ENCODE measurements around the gene CSNK1D.
"Not testable (repeated sequence)": the region's sequence is repeated elsewhere in the genome, so short reads cannot be mapped to it uniquely, and the experiment has no call there.

GRCh38 chr17:82259972-82260961, 13.2 kb downstream of the CSNK1D start:
- not testable (repeated sequence) for TF ChIP-seq ZBTB44 (tag by site-specific recombination; IDR thresholded peaks at IDR 0.05); ZNF274 (IDR thresholded peaks at IDR 0.05; ENCODE audit: low read length); ZNF274 (tag by site-specific recombination; IDR thresholded peaks at IDR 0.05; ENCODE audit: borderline replicate concordance); ZNF121 (tag by site-specific recombination; IDR thresholded peaks at IDR 0.05); ZNF777 (tag by site-specific recombination; IDR thresholded peaks at IDR 0.05; ENCODE audit: borderline replicate concordance); ZNF707 (tag by site-specific recombination; IDR thresholded peaks at IDR 0.05); ZNF549 (tag by site-specific recombination; IDR thresholded peaks at IDR 0.05)
- TF ChIP-seq, protein P1, sequence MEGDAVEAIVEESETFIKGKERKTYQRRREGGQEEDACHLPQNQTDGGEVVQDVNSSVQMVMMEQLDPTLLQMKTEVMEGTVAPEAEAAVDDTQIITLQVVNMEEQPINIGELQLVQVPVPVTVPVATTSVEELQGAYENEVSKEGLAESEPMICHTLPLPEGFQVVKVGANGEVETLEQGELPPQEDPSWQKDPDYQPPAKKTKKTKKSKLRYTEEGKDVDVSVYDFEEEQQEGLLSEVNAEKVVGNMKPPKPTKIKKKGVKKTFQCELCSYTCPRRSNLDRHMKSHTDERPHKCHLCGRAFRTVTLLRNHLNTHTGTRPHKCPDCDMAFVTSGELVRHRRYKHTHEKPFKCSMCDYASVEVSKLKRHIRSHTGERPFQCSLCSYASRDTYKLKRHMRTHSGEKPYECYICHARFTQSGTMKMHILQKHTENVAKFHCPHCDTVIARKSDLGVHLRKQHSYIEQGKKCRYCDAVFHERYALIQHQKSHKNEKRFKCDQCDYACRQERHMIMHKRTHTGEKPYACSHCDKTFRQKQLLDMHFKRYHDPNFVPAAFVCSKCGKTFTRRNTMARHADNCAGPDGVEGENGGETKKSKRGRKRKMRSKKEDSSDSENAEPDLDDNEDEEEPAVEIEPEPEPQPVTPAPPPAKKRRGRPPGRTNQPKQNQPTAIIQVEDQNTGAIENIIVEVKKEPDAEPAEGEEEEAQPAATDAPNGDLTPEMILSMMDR (tag by site-specific recombination; IDR thresholded peaks at IDR 0.05) = not testable (repeated sequence)
- TF ChIP-seq, protein P2, sequence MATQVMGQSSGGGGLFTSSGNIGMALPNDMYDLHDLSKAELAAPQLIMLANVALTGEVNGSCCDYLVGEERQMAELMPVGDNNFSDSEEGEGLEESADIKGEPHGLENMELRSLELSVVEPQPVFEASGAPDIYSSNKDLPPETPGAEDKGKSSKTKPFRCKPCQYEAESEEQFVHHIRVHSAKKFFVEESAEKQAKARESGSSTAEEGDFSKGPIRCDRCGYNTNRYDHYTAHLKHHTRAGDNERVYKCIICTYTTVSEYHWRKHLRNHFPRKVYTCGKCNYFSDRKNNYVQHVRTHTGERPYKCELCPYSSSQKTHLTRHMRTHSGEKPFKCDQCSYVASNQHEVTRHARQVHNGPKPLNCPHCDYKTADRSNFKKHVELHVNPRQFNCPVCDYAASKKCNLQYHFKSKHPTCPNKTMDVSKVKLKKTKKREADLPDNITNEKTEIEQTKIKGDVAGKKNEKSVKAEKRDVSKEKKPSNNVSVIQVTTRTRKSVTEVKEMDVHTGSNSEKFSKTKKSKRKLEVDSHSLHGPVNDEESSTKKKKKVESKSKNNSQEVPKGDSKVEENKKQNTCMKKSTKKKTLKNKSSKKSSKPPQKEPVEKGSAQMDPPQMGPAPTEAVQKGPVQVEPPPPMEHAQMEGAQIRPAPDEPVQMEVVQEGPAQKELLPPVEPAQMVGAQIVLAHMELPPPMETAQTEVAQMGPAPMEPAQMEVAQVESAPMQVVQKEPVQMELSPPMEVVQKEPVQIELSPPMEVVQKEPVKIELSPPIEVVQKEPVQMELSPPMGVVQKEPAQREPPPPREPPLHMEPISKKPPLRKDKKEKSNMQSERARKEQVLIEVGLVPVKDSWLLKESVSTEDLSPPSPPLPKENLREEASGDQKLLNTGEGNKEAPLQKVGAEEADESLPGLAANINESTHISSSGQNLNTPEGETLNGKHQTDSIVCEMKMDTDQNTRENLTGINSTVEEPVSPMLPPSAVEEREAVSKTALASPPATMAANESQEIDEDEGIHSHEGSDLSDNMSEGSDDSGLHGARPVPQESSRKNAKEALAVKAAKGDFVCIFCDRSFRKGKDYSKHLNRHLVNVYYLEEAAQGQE (tag by site-specific recombination; IDR thresholded peaks at IDR 0.05) = not testable (repeated sequence)
- TF ChIP-seq, protein P3, sequence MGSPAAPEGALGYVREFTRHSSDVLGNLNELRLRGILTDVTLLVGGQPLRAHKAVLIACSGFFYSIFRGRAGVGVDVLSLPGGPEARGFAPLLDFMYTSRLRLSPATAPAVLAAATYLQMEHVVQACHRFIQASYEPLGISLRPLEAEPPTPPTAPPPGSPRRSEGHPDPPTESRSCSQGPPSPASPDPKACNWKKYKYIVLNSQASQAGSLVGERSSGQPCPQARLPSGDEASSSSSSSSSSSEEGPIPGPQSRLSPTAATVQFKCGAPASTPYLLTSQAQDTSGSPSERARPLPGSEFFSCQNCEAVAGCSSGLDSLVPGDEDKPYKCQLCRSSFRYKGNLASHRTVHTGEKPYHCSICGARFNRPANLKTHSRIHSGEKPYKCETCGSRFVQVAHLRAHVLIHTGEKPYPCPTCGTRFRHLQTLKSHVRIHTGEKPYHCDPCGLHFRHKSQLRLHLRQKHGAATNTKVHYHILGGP (tag by site-specific recombination; IDR thresholded peaks at IDR 0.05) = not testable (repeated sequence)
